ENCODE data around the gene AKAP1. TPM values are rescaled to one million over a fixed set of nuclear protein-coding genes. Genes with fewer than 3 reads are reported as not detected.

AKAP1 gene
- total RNA-seq, 2 donors from 2014 or later: 128 to 139 TPM

- TF ChIP-seq CTCF (IDR thresholded peaks at IDR 0.05): no peak
- H3K36me3 ChIP-seq: no peaks in the 10 kb centered on the region
- no peak for DNase-seq
- H3K9ac ChIP-seq (ENCODE audit: low read depth in 2 of 2, low read length in 2 of 2): no peak overlapping the region
- no peaks in the 10 kb centered on the region for H3K4me1 ChIP-seq
- H3K4me3 ChIP-seq: no peak overlapping the region
- intact Hi-C loops (cut with DNase I): no loop called here
- H3K27me3 ChIP-seq: no peaks in the 10 kb centered on the region
- no peaks in the 10 kb centered on the region for H3K9me3 ChIP-seq
- H3K27ac ChIP-seq: no peak overlapping the region
These were observed 68.0 kb downstream of the AKAP1 start for GRCh38 chr17:57152967-57153528.

DNA sequence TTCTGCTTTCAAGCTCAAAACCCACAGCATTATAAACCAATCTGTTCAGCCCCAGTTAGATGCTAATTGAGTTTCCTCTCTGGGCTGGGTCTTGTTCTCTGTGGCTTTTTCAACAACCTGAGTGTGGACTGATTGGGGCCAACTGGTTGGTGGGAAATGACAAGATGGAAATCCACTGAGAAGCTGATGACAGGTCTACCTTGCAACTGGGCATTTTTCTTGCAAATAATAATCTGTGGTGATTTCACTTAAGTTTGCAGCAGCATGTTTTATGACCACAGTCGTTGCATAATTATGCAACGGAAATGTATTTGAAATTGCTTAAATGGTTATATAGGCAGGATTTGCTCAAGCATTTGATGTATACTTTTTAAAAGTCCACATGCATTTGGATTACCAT lies 69.9 kb downstream of the AKAP1 start:
- no peaks in the 10 kb centered on the region for H3K9me3 ChIP-seq
- no peak for DNase-seq
- H3K27ac ChIP-seq: no peak overlapping the region
- H3K36me3 ChIP-seq: no peaks in the 10 kb centered on the region
- no peaks in the 10 kb centered on the region for H3K4me1 ChIP-seq
- no peak overlapping the region for H3K4me3 ChIP-seq
- no peak overlapping the region for H3K9ac ChIP-seq (ENCODE audit: low read depth in 2 of 2, low read length in 2 of 2)
- no peak for TF ChIP-seq CTCF (IDR thresholded peaks at IDR 0.05)
- H3K27me3 ChIP-seq: no peaks in the 10 kb centered on the region
- intact Hi-C loops (cut with DNase I): no loop called here

GRCh38 chr17:57158325-57158724 lies 73.3 kb downstream of the AKAP1 start:
- H3K4me3 ChIP-seq: no peak overlapping the region
- no peaks in the 10 kb centered on the region for H3K9me3 ChIP-seq
- H3K27me3 ChIP-seq: no peaks in the 10 kb centered on the region
- H3K9ac ChIP-seq (ENCODE audit: low read depth in 2 of 2, low read length in 2 of 2): no peak overlapping the region
- no peak for TF ChIP-seq CTCF (IDR thresholded peaks at IDR 0.05)
- H3K4me1 ChIP-seq: no peaks in the 10 kb centered on the region
- no peaks in the 10 kb centered on the region for H3K36me3 ChIP-seq
- no peak overlapping the region for H3K27ac ChIP-seq
- DNase-seq: no peak
- intact Hi-C loops (cut with DNase I): no loop called here

DNA sequence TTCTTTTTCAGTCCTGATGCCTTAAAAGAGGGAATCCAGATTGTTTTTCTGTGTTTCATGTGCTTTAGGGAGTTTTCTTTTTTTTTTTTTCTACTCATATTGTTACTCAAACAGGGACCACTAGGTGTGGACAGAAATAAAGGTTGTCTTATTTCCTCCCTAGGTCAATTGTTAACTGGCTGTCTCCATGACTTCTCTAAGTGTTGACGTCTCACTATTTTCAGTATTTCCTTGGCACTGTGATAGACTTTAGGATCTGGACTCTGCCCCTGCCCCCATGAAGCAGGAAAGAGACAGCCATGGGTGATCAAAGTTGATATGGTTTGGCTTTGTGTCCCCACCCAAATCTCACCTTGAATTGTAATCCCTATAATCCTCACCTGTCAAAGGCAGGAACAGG lies 73.7 kb downstream of the AKAP1 start:
- Histone ChIP-seq H3K4me1 (no peaks in the 10 kb centered on the region), H3K9me3 (no peaks in the 10 kb centered on the region), H3K9ac (ENCODE audit: low read depth in 2 of 2, low read length in 2 of 2) (no peak overlapping the region), H3K36me3 (no peaks in the 10 kb centered on the region), H3K27ac (no peak overlapping the region), H3K27me3 (no peaks in the 10 kb centered on the region), H3K4me3 (no peak overlapping the region)
- intact Hi-C loops (cut with DNase I): no loop called here
- TF ChIP-seq CTCF (IDR thresholded peaks at IDR 0.05): no peak
- DNase-seq: no peak

DNA sequence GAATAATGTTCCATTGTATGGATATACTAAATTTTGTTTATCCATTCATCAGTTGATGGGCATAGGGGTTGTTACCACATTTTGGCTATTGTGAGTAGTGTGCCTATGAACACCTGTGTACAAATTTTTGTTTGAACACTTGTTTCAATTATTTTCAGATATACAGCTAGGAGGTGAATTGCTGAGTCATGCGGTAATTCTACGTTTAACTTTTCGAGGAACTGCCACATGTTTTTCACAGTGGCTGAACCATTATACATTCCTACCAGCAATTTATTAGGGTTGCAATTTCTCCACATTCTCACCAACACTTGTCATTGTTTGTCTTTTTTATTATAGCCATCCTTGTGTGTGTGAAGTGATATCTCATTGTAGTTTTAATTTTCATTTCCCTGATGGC lies 75.6 kb downstream of the AKAP1 start:
- H3K9me3 ChIP-seq: no peaks in the 10 kb centered on the region
- H3K27ac ChIP-seq: no peak overlapping the region
- H3K36me3 ChIP-seq: no peaks in the 10 kb centered on the region
- H3K4me3 ChIP-seq: no peak overlapping the region
- H3K9ac ChIP-seq (ENCODE audit: low read depth in 2 of 2, low read length in 2 of 2): no peak overlapping the region
- no peaks in the 10 kb centered on the region for H3K27me3 ChIP-seq
- intact Hi-C loops (cut with DNase I): no loop called here
- no peaks in the 10 kb centered on the region for H3K4me1 ChIP-seq
- DNase-seq: no peak
- TF ChIP-seq CTCF (IDR thresholded peaks at IDR 0.05): no peak
